SKM-1 (cell line): ENCODE results near the gene TIAM1.

Source experiments
- DNase-seq: peaks from one replicate; lab custom pipeline; 2025; ENCODE audit not compliant: unreplicated experiment; lab: John Stamatoyannopoulos, UW

TIAM1 gene

GRCh38 chr21:31205412-31205811 is 138.6 kb downstream of the TIAM1 start:
- no peak for DNase-seq

DNA sequence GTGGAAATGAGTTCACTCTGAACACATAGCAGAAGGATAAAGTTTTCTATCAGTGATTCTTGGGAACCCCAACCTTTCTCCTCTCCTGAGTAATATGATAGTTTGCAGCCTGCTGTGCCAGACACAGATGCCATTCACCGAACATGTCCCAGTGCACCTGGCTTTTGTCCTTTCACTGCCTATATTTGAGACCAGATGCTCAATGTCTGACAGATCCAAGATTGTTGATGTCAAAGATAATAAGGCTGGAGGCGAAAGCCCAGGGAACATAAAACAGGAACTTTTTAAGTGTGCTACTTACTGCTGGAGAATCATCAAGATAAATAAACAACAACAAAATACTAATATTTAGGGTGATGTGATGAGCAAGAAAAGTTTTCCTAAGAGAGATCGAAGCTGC is 139.3 kb downstream of the TIAM1 start:
- DNase-seq, result no peak

- no peak for DNase-seq
These were observed 140.5 kb downstream of the TIAM1 start for GRCh38 chr21:31203431-31204054.

GRCh38 chr21:31201548-31201947 is 142.5 kb downstream of the TIAM1 start:
- peak; percentile 95 for DNase-seq

DNA sequence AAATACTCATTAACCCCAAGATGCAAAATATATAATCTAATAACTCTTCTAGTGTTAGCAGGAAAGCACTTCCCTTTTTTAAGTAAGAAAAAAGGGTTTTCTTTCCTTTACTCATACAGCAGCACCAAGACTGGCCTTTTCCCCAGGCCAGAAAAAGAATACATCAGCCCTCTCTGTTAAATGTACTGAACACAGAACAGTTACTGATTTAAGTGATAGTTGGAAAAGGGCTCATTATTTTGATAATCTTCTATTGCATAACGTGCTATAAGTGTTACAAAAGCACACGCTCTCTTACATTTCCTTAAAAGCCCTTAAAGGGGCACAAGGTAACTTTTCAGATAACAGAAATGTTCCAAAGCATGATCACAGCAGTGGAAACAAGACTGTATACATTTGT is 142.9 kb downstream of the TIAM1 start:
- DNase-seq, result peak; percentile 95

GRCh38 chr21:31198575-31198974 is 145.5 kb downstream of the TIAM1 start:
- DNase-seq, result peak; percentile 14

GRCh38 chr21:31196724-31197123 is 147.3 kb downstream of the TIAM1 start:
- DNase-seq, result no peak

- DNase-seq, result no peak
These were observed 148.6 kb downstream of the TIAM1 start for GRCh38 chr21:31195334-31196015.

DNA sequence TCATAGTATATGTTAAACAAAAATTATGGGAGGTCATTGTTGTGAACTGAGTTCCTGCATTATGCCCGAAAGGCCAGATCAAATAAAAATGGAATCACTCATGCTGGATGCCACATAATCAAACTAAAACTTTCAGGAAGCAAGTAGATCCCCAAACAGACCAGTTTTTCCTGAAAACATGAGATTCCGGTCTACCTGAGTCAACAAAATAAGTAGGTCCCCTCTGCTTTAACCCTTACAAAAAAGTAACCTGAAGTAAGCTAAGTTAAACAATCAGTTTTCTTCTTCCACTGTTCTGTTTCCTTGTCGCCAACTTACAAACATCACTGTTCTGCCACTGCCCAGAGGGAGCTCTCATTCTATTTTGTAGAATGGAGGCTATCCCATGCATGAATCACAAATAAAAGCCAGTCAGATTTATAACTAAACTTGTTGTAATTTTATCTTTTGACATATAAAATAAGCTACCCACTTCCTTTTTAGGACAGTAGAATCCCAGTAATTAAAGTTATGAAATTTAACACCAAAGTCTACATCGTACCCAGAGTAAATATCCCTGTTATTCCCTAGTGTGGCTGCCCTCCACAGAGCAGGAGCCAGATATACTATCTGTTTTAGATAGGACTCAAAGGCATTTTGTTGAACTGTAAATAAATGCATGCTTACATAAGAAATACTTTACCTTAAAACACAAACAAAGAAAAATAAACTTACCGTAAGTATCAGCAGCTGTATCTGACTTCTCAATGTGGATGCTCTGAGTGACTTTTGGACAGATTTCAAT is 149.4 kb downstream of the TIAM1 start:
- no peak for DNase-seq

- no peak for DNase-seq
These were observed 150.3 kb downstream of the TIAM1 start for GRCh38 chr21:31193761-31194160.

DNA sequence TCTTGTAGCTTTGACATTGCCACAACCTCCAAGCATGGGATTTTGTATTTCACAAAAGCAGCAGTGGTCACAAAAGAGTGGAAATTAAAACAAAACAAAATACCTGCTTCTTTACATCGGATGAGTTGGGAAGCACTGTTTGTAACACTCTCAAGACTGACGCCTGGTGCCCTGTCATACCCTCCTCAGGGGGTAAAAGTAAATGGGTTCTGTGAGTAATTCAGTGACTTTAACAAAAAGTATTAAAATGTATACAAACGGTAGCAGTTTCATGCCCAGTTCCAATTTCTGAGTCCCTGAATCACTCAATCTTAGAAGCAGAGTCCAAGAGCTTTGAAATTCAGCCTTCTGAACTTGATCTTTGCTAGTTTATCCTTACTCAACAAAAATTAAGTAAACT is 152.5 kb downstream of the TIAM1 start:
- no peak for DNase-seq

- DNase-seq, result no peak
These were observed 153.5 kb downstream of the TIAM1 start for GRCh38 chr21:31190516-31190915.

GRCh38 chr21:31187499-31187898 is 156.6 kb downstream of the TIAM1 start:
- no peak for DNase-seq

- no peak for DNase-seq
These were observed 157.1 kb downstream of the TIAM1 start for GRCh38 chr21:31186916-31187315.

DNA sequence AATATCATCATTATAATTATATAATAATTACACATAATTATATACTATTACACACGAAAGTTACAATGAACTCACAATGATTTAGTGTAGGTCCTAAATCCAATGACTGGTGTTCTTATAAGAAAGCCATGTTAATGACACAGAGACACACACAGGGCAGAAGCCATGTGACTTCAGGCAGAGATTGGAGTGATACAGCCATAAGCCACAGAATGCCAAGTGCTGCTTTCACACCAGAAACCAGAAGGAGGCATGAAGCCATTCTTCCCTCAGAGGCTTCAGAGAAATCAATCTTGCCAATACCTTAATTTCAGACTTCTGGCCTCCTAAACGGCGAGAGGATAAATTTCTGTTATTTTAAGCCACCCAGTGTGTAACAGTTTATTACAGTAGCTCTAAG is 158.4 kb downstream of the TIAM1 start:
- DNase-seq, result no peak

GRCh38 chr21:31184876-31185275 is 159.2 kb downstream of the TIAM1 start:
- DNase-seq, result no peak

DNA sequence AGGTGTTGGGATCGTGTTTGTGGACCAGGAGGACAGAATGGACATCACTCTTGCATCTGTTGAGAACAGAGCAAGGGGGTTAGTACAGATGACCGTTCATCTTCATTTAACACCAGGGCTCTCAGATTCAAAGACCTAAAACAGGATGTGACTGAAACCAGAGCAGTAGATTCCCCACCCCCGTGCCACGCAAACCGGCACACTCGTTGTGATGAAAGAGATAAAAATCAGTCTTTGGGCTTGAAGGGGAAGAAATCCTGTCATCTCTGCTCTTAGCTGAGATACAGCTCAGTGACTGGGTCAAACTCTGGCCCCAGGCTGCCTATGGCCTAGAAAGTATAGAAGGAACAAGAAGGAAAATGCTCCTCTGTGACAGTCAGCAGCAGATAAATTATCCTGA is 159.6 kb downstream of the TIAM1 start:
- no peak for DNase-seq

- DNase-seq, result no peak
These were observed 161.6 kb downstream of the TIAM1 start for GRCh38 chr21:31182231-31183140.

- DNase-seq, result no peak
These were observed 162.8 kb downstream of the TIAM1 start for GRCh38 chr21:31181082-31181750.

- peak; percentile 16 for DNase-seq
These were observed 163.6 kb downstream of the TIAM1 start for GRCh38 chr21:31180256-31181081.
